Panc1 (cell line): ENCODE measurements around the gene CHD6. TPM values are rescaled to one million over a fixed set of nuclear protein-coding genes. Genes with fewer than 3 reads are reported as not detected.

ENCODE experiments used
- ATAC-seq: fragments of 200-7000 bp; cut with Tn5 transposase; 2 replicates; pipeline ENCODE4 v1.9.1; 2020; ENCODE audit warnings: mild to moderate bottlenecking, moderate library complexity
- BruUV-seq: library from RNA; stranded (reverse); fragments of 400-500 nt; replicated peaks from 2 replicates; lab custom pipeline; 2021; lab: Mats Ljungman, UMichigan
- CTCF ChIA-PET: fragments of 300-600 bp; sonication (Branson Sonifier 250); formaldehyde crosslinking; loops from one replicate; lab custom pipeline; 2022; ENCODE audit warnings: antibody characterized with exemption; lab: Charles Lee
- POLR2A ChIA-PET: fragments of 300-600 bp; sonication (Branson Sonifier 250); formaldehyde crosslinking; loops from one replicate; lab custom pipeline; 2022; ENCODE audit warnings: antibody characterized with exemption; lab: Charles Lee
- DNase-seq: peaks from one replicate; pipeline ENCODE4 v3.0.0-alpha.2; 2010; ENCODE audit warnings: low read depth, low spot score
- H3K27ac ChIP-seq: 2 replicates; pipeline ENCODE4 v1.5.1; 2011; ENCODE audit warnings: mild to moderate bottlenecking, low read length, inconsistent platforms
- H3K27me3 ChIP-seq: fragments of 200-500 bp; sonication (Bioruptor generic); 2 replicates; pipeline ENCODE4 v1.6.0; 2014; ENCODE audit warnings: low read length, inconsistent platforms; ENCODE audit not compliant: control insufficient read depth, insufficient read depth
- H3K36me3 ChIP-seq: fragments of 200-500 bp; sonication (Bioruptor generic); 2 replicates; pipeline ENCODE4 v1.5.1; 2014; ENCODE audit warnings: inconsistent platforms, mild to moderate bottlenecking, low read length, moderate library complexity; ENCODE audit not compliant: control insufficient read depth, insufficient read depth
- H3K4me1 ChIP-seq: 2 replicates; pipeline ENCODE4 v1.5.1; 2011; ENCODE audit warnings: inconsistent platforms, mild to moderate bottlenecking, low read length, moderate library complexity; ENCODE audit not compliant: control insufficient read depth, insufficient read depth
- H3K4me3 ChIP-seq, 2 experiments: 2 replicates each; pipeline ENCODE4 v1.5.1; 2011 to 2012; ENCODE audit warnings: low read depth in 2 of 2, low read length in 2 of 2, mild to moderate bottlenecking in 2 of 2, inconsistent platforms in 1 of 2, moderate library complexity in 1 of 2
- H3K9me3 ChIP-seq: fragments of 200-500 bp; sonication (Bioruptor generic); 2 replicates; pipeline ENCODE4 v1.5.1; 2014; ENCODE audit warnings: low read depth, mild to moderate bottlenecking, inconsistent platforms, low read length, moderate library complexity; ENCODE audit not compliant: control insufficient read depth, insufficient read depth
- POLR2AphosphoS5 ChIP-seq: IDR thresholded peaks from 2 replicates; pipeline ENCODE4 v1.6.1; 2012; ENCODE audit warnings: mild to moderate bottlenecking, low read depth, low read length, moderate library complexity
- SIN3A ChIP-seq: IDR thresholded peaks from 2 replicates; pipeline ENCODE4 v1.6.1; 2012; ENCODE audit warnings: low read depth, mild to moderate bottlenecking, low read length, moderate library complexity, borderline replicate concordance; ENCODE audit not compliant: insufficient read depth
- TCF7L2 ChIP-seq: IDR thresholded peaks from 2 replicates; pipeline ENCODE4 v1.6.1; 2011; ENCODE audit warnings: mild to moderate bottlenecking, low read depth, low read length, inconsistent platforms
- in situ Hi-C: cut with HindIII; loops from 2 replicates; pipeline ENCODE4 v1.10.0; 2016; ENCODE audit warnings: low sequenced_read_pairs, low pct_unique_long_range_greater_than_20kb
- intact Hi-C: fragments of 100-400 bp; cut with micrococcal nuclease; formaldehyde crosslinking; loops from one replicate; pipeline ENCODE4 v1.10.0; 2022; ENCODE audit not compliant: unreplicated experiment
- total RNA-seq: library from RNA; stranded (reverse); gene quantifications from one replicate; pipeline ENCODE4 v1.2.1, GENCODE V29; 2021; ENCODE audit not compliant: unreplicated experiment
- TF ChIP-seq, protein P1 (sequence below): fragments of 450-650 bp; IDR thresholded peaks from 2 replicates; pipeline ENCODE4 v1.5.1; 2017; ENCODE audit warnings: mild to moderate bottlenecking
- TF ChIP-seq, protein P2 (sequence below), 2 experiments: IDR thresholded peaks; 2 replicates each; pipeline ENCODE4 v1.6.1; 2011 to 2012; ENCODE audit warnings: low read depth in 2 of 2, control low read depth in 1 of 2, low read length in 1 of 2, mild to moderate bottlenecking in 1 of 2, moderate library complexity in 1 of 2; ENCODE audit not compliant: insufficient read depth in 1 of 2

Gene CHD6
- total RNA-seq, 1 experiment from 2014 or later, result 21.3 TPM

DNA sequence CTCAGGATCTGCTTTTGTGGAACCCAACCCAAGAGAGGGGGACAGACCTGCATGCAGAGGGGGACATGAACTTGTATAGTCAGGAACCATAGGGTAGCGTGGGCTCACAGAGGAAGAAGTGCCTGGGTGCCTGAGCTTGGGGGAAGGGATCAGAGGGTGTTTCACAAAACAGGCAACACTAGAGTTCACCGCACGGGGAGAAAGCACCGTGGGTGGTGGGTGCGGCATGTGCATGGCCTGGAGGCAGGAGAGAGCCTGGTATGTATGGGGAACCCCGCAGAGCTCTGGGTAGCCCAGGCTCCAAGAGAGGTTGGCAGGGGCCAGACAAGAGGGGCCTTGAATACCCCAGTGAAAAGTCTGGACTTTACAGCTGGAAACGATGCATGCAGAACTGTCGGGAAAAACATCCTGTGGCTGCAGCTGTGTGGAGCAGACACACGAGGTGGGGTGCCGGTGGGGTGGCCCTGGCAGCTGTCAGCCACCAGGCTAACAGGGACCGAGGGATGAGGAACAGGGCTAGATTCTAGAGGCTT, 244.9 kb downstream of the CHD6 start:
- H3K4me3 ChIP-seq, result no peak overlapping the region
- in situ Hi-C loops, result no loop called here
- H3K4me1 ChIP-seq, result no peaks in the 10 kb centered on the region
- no peaks in the 10 kb centered on the region for H3K27me3 ChIP-seq
- no peak overlapping the region for H3K27ac ChIP-seq
- ChIA-PET CTCF (no interaction called here), POLR2A (no interaction called here)
- no peaks in the 10 kb centered on the region for H3K9me3 ChIP-seq
- DNase-seq, result no peak
- intact Hi-C loops, result no loop called here
- ATAC-seq, result no peak
- TF ChIP-seq, protein P1, sequence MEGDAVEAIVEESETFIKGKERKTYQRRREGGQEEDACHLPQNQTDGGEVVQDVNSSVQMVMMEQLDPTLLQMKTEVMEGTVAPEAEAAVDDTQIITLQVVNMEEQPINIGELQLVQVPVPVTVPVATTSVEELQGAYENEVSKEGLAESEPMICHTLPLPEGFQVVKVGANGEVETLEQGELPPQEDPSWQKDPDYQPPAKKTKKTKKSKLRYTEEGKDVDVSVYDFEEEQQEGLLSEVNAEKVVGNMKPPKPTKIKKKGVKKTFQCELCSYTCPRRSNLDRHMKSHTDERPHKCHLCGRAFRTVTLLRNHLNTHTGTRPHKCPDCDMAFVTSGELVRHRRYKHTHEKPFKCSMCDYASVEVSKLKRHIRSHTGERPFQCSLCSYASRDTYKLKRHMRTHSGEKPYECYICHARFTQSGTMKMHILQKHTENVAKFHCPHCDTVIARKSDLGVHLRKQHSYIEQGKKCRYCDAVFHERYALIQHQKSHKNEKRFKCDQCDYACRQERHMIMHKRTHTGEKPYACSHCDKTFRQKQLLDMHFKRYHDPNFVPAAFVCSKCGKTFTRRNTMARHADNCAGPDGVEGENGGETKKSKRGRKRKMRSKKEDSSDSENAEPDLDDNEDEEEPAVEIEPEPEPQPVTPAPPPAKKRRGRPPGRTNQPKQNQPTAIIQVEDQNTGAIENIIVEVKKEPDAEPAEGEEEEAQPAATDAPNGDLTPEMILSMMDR, result no peak
- no peak for TF ChIP-seq SIN3A
- TF ChIP-seq, protein P2, sequence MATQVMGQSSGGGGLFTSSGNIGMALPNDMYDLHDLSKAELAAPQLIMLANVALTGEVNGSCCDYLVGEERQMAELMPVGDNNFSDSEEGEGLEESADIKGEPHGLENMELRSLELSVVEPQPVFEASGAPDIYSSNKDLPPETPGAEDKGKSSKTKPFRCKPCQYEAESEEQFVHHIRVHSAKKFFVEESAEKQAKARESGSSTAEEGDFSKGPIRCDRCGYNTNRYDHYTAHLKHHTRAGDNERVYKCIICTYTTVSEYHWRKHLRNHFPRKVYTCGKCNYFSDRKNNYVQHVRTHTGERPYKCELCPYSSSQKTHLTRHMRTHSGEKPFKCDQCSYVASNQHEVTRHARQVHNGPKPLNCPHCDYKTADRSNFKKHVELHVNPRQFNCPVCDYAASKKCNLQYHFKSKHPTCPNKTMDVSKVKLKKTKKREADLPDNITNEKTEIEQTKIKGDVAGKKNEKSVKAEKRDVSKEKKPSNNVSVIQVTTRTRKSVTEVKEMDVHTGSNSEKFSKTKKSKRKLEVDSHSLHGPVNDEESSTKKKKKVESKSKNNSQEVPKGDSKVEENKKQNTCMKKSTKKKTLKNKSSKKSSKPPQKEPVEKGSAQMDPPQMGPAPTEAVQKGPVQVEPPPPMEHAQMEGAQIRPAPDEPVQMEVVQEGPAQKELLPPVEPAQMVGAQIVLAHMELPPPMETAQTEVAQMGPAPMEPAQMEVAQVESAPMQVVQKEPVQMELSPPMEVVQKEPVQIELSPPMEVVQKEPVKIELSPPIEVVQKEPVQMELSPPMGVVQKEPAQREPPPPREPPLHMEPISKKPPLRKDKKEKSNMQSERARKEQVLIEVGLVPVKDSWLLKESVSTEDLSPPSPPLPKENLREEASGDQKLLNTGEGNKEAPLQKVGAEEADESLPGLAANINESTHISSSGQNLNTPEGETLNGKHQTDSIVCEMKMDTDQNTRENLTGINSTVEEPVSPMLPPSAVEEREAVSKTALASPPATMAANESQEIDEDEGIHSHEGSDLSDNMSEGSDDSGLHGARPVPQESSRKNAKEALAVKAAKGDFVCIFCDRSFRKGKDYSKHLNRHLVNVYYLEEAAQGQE (IDR thresholded peaks at IDR 0.05; ENCODE audit: insufficient read depth in 1 of 2, low read depth in 2 of 2, low read length in 1 of 2), result no peak
- TF ChIP-seq TCF7L2, result no peak
- TF ChIP-seq POLR2AphosphoS5, result no peak
- no TSS peak for BruUV-seq
- H3K36me3 ChIP-seq, result no peaks in the 10 kb centered on the region

- TF ChIP-seq TCF7L2 (no peak), SIN3A (no peak), POLR2AphosphoS5 (no peak)
- TF ChIP-seq, protein P1, result no peak
- TF ChIP-seq, protein P2 (IDR thresholded peaks at IDR 0.05; ENCODE audit: insufficient read depth in 1 of 2, low read depth in 2 of 2, low read length in 1 of 2), result no peak
- Histone ChIP-seq H3K4me3 (no peak overlapping the region), H3K9me3 (no peaks in the 10 kb centered on the region), H3K36me3 (no peaks in the 10 kb centered on the region), H3K27ac (no peak overlapping the region), H3K27me3 (no peaks in the 10 kb centered on the region; the same call in 1 of the 2 replicates), H3K4me1 (no peaks in the 10 kb centered on the region)
- no peak for ATAC-seq
- BruUV-seq, result no TSS peak
- intact Hi-C loops, result no loop called here
- CTCF ChIA-PET, result no interaction called here
- DNase-seq, result no peak
- in situ Hi-C loops, result no loop called here
- POLR2A ChIA-PET, result no interaction called here
These were observed 246.8 kb downstream of the CHD6 start for GRCh38 chr20:41371371-41371770.
